ENCODE results near the gene FOXL2NB. TPM values are rescaled to one million over a fixed set of nuclear protein-coding genes. Genes with fewer than 3 reads are reported as not detected.

Gene FOXL2NB
- total RNA-seq, 2 donors from 2014 or later: not detected

DNA sequence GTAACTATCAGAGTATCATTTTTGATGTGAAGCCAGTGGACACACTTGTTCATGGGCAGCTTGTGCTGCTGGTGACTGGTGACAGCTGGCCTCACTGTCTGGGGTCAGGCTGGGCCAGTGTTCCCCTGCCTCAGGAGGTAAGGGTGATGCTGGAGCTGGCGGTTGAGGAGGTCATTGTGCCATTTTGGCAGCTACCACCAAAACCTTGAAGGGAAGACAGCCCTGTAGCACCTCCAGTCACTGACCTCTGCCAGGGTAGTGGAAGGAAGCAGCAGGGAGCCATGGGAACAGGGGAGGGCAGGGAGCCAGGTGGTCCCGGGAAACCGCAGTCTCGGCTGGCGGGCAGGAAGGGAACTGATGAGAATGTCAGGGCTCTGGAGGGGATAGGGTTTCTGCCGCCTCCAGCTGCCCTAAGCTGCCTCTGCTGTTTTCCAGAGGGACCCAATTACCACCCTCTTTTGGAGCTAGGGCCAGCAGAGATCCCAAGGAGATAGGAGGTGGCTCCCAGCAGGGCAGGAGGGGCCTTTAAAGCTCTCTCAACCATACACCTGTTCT is 24.8 kb downstream of the FOXL2NB start:
- Histone ChIP-seq H3K4me3 (no peak overlapping the region), H3K36me3 (no peaks in the 10 kb centered on the region), H3K9me3 (no peaks in the 10 kb centered on the region), H3K4me1 (no peaks in the 10 kb centered on the region), H3K9ac (ENCODE audit: low read depth in 2 of 2, low read length in 2 of 2) (no peak overlapping the region), H3K27me3 (no peaks in the 10 kb centered on the region), H3K27ac (no peak overlapping the region)
- TF ChIP-seq CTCF (IDR thresholded peaks at IDR 0.05): no peak
- no peak for DNase-seq
- intact Hi-C loops (cut with DNase I): no loop called here

- no peak overlapping the region for H3K4me3 ChIP-seq
- no peak overlapping the region for H3K27ac ChIP-seq
- H3K4me1 ChIP-seq: no peaks in the 10 kb centered on the region
- no peaks in the 10 kb centered on the region for H3K36me3 ChIP-seq
- no peaks in the 10 kb centered on the region for H3K27me3 ChIP-seq
- H3K9ac ChIP-seq (ENCODE audit: low read depth in 2 of 2, low read length in 2 of 2): no peak overlapping the region
- intact Hi-C loops (cut with DNase I): no loop called here
- no peak for DNase-seq
- TF ChIP-seq CTCF (IDR thresholded peaks at IDR 0.05): no peak
- H3K9me3 ChIP-seq: no peaks in the 10 kb centered on the region
These were observed 25.9 kb downstream of the FOXL2NB start for GRCh38 chr3:138972941-138973340.

DNA sequence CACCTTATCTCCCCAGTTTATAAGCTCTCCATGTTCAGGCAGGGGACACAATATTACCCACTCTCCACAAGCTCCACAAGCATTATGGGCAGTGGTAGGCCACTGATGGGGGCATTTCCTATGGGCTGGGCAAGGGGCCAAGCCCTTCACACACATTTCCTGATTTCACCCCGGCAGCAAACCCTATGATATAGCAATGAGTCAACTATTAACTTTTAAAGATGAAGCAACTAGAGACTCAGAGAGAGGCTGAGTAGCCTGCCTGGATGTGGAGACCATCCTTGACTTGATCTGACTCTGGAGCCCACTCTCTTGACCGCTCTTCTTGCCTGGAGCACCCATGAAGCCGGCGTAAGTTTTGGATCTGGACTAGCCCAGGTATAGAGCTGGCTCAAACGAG is 27.4 kb downstream of the FOXL2NB start:
- Histone ChIP-seq H3K9me3 (no peaks in the 10 kb centered on the region), H3K36me3 (no peaks in the 10 kb centered on the region), H3K4me3 (no peak overlapping the region), H3K27ac (no peak overlapping the region), H3K4me1 (no peaks in the 10 kb centered on the region), H3K9ac (ENCODE audit: low read depth in 2 of 2, low read length in 2 of 2) (no peak overlapping the region), H3K27me3 (no peaks in the 10 kb centered on the region)
- no peak for DNase-seq
- intact Hi-C loops (cut with DNase I): no loop called here
- no peak for TF ChIP-seq CTCF (IDR thresholded peaks at IDR 0.05)

DNA sequence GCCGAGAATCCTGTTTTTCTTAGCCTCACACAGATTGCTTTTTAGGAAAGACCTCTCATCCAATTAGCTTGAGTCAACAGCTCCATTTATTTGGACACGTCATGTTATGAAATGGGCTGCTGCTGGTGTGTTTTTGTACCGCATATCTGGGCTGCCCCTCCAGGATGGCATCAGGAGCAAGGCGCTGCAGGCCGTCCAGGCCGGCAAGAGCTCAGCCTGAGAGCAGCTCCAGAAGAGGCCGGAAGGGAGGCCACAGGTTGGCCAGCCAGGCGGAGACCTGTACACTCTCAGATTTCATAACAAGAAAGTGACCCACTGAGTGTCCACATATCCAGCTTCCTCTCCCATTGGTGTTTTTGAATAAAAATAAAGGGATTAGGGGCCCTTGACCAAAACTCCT is 28.3 kb downstream of the FOXL2NB start:
- Histone ChIP-seq H3K36me3 (no peaks in the 10 kb centered on the region), H3K27me3 (no peaks in the 10 kb centered on the region), H3K27ac (no peak overlapping the region), H3K9me3 (no peaks in the 10 kb centered on the region), H3K4me3 (no peak overlapping the region), H3K9ac (ENCODE audit: low read depth in 2 of 2, low read length in 2 of 2) (no peak overlapping the region), H3K4me1 (no peaks in the 10 kb centered on the region)
- no peak for TF ChIP-seq CTCF (IDR thresholded peaks at IDR 0.05)
- intact Hi-C loops (cut with DNase I): no loop called here
- DNase-seq: no peak

GRCh38 chr3:138976047-138976446 is 29.0 kb downstream of the FOXL2NB start:
- H3K9ac ChIP-seq (ENCODE audit: low read depth in 2 of 2, low read length in 2 of 2): no peak overlapping the region
- no peak for DNase-seq
- no peak overlapping the region for H3K4me3 ChIP-seq
- no peaks in the 10 kb centered on the region for H3K36me3 ChIP-seq
- intact Hi-C loops (cut with DNase I): no loop called here
- no peaks in the 10 kb centered on the region for H3K27me3 ChIP-seq
- no peak for TF ChIP-seq CTCF (IDR thresholded peaks at IDR 0.05)
- H3K4me1 ChIP-seq: no peaks in the 10 kb centered on the region
- H3K9me3 ChIP-seq: no peaks in the 10 kb centered on the region
- H3K27ac ChIP-seq: no peak overlapping the region
